Stimulated activated CD4-positive, alpha-beta T cell treated with anti-CD3 and anti-CD28 coated beads, Interleukin-15, amount 100 ng/mL, for 48 hours (primary cell): Measurements from ENCODE around the gene CCDC182.

Experiments used
- DNase-seq, 2 donors: peaks; one replicate each; pipeline ENCODE4 v3.0.0-alpha.2; 2020; ENCODE audit warnings: low read depth in 2 of 2

Gene CCDC182

DNA sequence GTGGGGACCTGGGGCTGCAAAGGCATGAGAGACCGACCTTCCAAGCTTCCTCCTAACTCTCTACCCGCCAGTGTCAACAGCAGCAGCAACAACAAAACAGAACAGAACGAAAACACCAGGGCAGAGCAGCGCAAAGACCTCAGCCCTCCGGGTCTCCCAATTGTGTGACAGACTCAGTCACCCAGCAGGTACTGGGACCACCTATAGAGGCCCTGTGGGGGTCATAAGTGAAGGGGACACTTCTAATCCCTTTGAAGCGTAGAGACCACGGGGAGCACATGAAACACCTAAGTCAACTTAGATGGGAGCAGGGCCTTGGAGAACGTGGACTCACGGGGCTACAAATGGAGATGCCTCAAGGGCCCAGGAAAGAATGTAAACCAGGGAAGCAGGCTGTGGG lies 12.6 kb upstream of the CCDC182 start:
- DNase-seq: no peak

GRCh38 chr17:57756951-57757350 lies 11.9 kb upstream of the CCDC182 start:
- no peak for DNase-seq

GRCh38 chr17:57755480-57756070 lies 10.5 kb upstream of the CCDC182 start:
- no peak for DNase-seq

- no peak for DNase-seq
Observed at GRCh38 chr17:57752031-57752905, 7.2 kb upstream of the CCDC182 start.

- no peak for DNase-seq
Observed at GRCh38 chr17:57751348-57751971, 6.4 kb upstream of the CCDC182 start.

DNA sequence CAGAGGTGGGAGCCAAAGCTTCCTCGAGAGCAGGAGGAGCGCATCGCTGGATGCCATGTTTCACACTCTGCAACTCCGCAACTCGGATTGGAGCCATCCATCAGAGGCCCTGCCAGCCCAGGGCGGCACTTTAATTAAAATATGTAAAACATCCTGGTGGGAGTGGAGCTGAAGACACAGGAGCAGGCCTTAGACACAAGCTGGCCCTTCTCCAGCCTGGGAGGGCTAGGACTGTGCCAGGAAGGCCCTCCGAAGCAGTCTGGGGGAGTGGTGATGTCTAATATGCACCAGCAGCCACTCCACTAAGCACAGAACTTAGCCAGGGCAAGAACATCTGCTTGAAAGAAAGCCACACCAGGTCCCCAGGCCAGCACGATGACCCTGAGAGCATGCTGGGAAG lies 5.8 kb upstream of the CCDC182 start:
- no peak for DNase-seq

GRCh38 chr17:57750109-57750871 lies 5.2 kb upstream of the CCDC182 start:
- no peak for DNase-seq

DNA sequence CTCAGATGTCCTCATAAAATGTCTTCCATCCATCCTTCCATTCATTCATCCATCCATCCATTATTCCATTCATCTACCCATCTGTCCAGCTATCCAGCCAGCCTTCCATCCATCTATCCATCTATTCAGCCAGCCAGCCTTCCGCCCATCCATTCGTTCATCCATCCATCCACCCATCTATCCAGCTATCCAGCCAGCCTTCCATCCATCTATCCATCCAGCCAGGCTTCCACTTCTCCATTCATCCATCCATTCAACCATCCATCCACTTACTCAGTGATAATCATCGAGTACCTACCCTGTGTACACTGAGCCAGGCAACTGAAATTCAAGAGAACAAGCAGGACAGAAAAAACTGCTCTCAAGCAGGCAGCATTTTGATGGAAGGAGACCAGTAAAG lies 4.6 kb upstream of the CCDC182 start:
- DNase-seq: no peak

- DNase-seq: peak in 1 of 2 donors; percentile 12
Observed at GRCh38 chr17:57747221-57748017, 2.3 kb upstream of the CCDC182 start.

DNA sequence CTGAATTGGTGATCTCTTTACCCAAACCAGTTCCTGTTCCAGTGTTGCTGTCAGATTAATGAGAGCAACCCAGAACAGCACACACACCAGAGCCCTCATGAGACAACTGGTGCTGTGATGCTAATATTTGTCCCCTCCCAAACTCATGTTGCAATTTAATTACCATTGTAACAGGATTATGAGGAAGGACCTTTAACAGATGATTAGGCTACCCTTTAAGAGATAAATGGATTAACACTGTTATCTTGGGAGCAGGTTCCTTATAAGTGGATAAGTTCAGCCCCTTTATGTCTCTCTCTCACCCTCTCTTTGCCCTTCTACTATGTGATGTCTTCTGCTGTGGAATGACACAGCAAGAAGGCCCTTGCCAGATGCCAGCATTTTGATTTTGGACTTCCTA lies 1.1 kb upstream of the CCDC182 start:
- no peak for DNase-seq

- no peak for DNase-seq
Observed at GRCh38 chr17:57744195-57745170, 616 bp downstream of the CCDC182 start.

DNA sequence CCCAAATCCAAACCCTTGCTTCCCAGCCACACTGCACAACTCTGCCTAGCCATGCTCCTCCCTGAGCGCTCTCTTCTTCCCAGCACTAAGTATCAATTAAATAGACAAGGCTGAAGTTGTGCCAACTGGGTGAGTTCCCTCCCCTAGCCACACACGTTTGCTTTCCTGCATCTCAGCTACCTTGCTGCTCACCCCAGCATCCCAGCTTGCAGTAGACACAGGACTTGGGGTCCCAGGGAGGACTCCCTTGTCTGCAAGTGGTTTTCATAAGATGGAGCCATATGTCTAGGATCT lies 4.9 kb downstream of the CCDC182 start:
- no peak for DNase-seq

DNA sequence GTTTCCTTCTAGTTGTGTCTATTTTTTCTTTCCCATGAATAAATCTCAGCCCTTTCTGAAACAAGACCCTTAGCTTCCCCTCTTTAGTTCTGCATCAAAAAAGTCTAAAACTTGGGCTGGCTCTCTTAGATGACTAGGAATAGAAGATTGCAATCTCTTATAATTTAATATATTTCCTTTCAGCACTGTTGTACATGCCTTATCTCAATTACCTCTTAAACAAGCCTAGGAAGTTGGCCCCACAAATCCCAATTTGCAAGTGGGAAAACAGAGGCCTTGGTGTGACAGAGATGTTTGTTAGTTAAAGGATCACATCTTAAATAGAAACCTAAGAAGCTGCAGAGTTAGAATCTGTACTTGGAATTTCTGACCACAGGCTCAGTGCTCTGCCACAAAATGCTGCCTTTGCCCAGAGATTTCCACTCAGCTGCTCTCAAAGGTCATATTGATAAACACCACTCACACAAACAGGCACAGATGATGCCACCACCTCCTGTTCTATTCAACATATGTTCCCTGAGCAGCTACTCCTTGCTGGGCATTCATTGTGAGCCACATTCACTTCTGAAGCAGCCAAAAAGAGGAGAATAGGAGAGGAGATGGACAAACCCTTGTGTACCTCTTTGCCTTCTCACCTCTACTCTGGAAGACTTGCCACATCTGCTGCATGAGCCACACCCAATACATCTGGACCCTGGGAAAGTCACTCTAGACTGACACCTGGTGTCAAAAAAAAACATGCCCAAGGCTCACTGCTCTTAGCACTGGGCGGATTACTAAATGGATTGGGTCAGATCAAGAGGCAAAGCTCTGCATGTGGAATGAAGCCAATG lies 5.5 kb downstream of the CCDC182 start:
- DNase-seq: no peak

DNA sequence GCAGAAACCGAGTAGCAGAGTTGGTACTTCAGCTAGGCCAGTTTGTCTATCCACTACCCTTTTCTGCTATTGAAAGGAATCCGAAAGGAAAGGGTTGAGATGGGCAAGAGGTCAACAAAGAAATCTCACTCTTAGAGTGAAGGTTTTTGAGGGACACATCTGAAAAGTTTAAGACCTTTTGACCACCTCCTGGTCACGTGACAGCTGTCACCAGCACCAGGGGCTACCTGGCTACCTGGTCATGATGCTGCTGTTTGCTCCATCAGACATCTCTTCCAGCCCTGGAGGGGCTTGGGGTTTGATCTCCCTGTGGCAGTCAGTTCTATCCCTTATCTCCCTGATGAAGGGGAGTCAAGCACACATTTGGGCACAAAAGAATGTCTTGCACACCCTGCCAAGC lies 7.6 kb downstream of the CCDC182 start:
- no peak for DNase-seq

GRCh38 chr17:57735707-57736106 lies 9.4 kb downstream of the CCDC182 start:
- DNase-seq: no peak

- DNase-seq: no peak
Observed at GRCh38 chr17:57735230-57735629, 9.9 kb downstream of the CCDC182 start.

GRCh38 chr17:57733085-57733484 lies 12.0 kb downstream of the CCDC182 start:
- DNase-seq: no peak

GRCh38 chr17:57732062-57732461 lies 13.0 kb downstream of the CCDC182 start:
- DNase-seq: no peak

DNA sequence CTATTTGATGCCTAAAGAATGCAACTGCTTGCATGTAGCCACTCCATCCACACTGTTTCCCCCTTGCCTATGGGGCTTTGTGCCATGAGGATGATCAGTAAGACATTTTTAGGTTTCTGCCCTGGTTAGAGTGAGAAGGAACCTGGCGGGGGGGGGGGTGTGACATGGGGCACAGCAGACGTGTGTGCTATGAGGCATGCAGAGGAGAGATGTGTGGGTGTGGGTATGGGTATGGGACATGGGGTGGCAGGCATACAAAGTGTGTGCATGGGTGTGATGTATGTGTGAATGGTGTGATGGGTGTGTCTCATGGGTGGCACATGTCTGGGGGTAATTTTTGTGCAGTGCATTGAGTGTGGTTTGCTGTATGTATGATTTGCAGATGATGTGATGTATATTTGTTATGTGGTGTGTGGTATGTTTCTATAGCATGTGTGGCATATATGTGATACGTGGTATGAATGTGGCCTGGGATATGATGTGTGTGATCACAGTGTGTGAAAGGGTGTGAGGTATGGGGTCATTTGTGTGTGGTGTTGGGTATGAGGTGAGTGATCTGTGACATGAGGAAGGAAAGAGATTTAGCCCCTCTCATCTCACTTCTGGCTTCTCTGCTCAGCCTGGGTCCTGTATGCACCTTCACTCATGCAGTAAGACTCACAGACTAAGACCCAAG lies 14.9 kb downstream of the CCDC182 start:
- DNase-seq: no peak
